Measurements from ENCODE around the gene PDE1C.

- TF ChIP-seq CTCF (conservative IDR thresholded peaks at IDR 0.05 in 1 of 2, IDR thresholded peaks at IDR 0.05 in 1 of 2; ENCODE audit: low read depth in 1 of 2, low read length in 2 of 2) (no peak), EZH2 (IDR thresholded peaks at IDR 0.05; ENCODE audit: low read length, missing control alignments) (no peak)
Measured at GRCh38 chr7:32026083-32026425, 44.2 kb downstream of the PDE1C start.
